ENCODE data around the gene FAM118B. TPM values are rescaled to one million over a fixed set of nuclear protein-coding genes. Genes with fewer than 3 reads are reported as not detected.
"Not testable (repeated sequence)": the region's sequence is repeated elsewhere in the genome, so short reads cannot be mapped to it uniquely, and the experiment has no call there.

Gene FAM118B
- total and polyA plus RNA-seq, 2 experiments from 2014 or later, result 13.7 to 33.9 TPM

GRCh38 chr11:126232683-126233082 is 21.1 kb downstream of the FAM118B start:
- no peaks in the 10 kb centered on the region for H3K9me3 ChIP-seq (ENCODE audit: low read depth)
- no peak for DNase-seq (ENCODE audit: low read depth in 1 of 2, low spot score in 1 of 2)
- no peak overlapping the region for H3K4me3 ChIP-seq
- TF ChIP-seq CTCF (IDR thresholded peaks at IDR 0.05; ENCODE audit: low read depth, low read length), result no peak
- H3K36me3 ChIP-seq, result peaks cover 11% of the 10 kb centered on the region
- no peaks in the 10 kb centered on the region for H3K27me3 ChIP-seq
- H3K27ac ChIP-seq, result no peak overlapping the region
- H3K4me1 ChIP-seq (ENCODE audit: low read depth), result no peaks in the 10 kb centered on the region

GRCh38 chr11:126233391-126233790 is 21.8 kb downstream of the FAM118B start:
- no peaks in the 10 kb centered on the region for H3K9me3 ChIP-seq (ENCODE audit: low read depth)
- H3K4me1 ChIP-seq (ENCODE audit: low read depth), result no peaks in the 10 kb centered on the region
- H3K27me3 ChIP-seq, result no peaks in the 10 kb centered on the region
- no peak overlapping the region for H3K27ac ChIP-seq
- H3K4me3 ChIP-seq, result no peak overlapping the region
- no peak for DNase-seq (ENCODE audit: low read depth in 1 of 2, low spot score in 1 of 2)
- peaks cover 15% of the 10 kb centered on the region for H3K36me3 ChIP-seq
- TF ChIP-seq CTCF (IDR thresholded peaks at IDR 0.05; ENCODE audit: low read depth, low read length), result no peak

DNA sequence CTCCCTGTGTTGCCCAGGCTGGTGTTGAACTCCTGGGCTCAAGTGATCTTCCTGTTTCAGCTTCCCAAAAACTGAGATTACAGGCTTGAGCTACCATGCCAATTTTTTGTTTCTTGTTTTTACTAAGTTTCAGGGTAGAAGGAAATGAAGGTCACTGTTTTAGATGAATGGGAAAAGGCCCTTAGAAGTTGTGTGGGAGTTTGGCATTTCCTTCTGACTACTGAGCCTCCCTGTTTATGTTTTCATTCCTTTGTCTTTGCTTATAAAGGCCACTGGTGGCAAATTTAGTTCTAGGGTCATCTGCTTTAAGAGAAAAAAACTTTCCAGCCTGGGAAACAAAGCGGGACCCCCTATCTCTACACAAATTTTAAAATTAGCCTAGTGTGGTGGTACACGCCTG is 35.1 kb downstream of the FAM118B start:
- H3K27ac ChIP-seq, result no peak overlapping the region
- peaks cover 31% of the 10 kb centered on the region for H3K36me3 ChIP-seq
- TF ChIP-seq CTCF (IDR thresholded peaks at IDR 0.05; ENCODE audit: low read depth, low read length), result no peak

GRCh38 chr11:126253265-126253664 is 41.7 kb downstream of the FAM118B start:
- peaks cover 36% of the 10 kb centered on the region for H3K36me3 ChIP-seq
- H3K27ac ChIP-seq, result no peak overlapping the region
- H3K27me3 ChIP-seq, result no peaks in the 10 kb centered on the region
- no peaks in the 10 kb centered on the region for H3K4me1 ChIP-seq (ENCODE audit: low read depth)
- DNase-seq (ENCODE audit: low read depth in 1 of 2, low spot score in 1 of 2), result no peak
- H3K9me3 ChIP-seq (ENCODE audit: low read depth), result no peaks in the 10 kb centered on the region
- no peak overlapping the region for H3K4me3 ChIP-seq
- no peak for TF ChIP-seq CTCF (IDR thresholded peaks at IDR 0.05; ENCODE audit: low read depth, low read length)

More for the DNA sequence above, 35.1 kb downstream of the FAM118B start:
- DNase-seq (ENCODE audit: low read depth in 1 of 2, low spot score in 1 of 2), result peak in 1 of 2 donors; percentile 57
- Histone ChIP-seq H3K4me3 (no peak overlapping the region), H3K27me3 (no peaks in the 10 kb centered on the region), H3K4me1 (ENCODE audit: low read depth) (no peaks in the 10 kb centered on the region), H3K9me3 (ENCODE audit: low read depth) (no peaks in the 10 kb centered on the region)

- Histone ChIP-seq H3K9me3 (ENCODE audit: low read depth) (no peaks in the 10 kb centered on the region), H3K27me3 (no peaks in the 10 kb centered on the region), H3K4me1 (ENCODE audit: low read depth) (no peaks in the 10 kb centered on the region), H3K27ac (no peak overlapping the region), H3K4me3 (no peak overlapping the region), H3K36me3 (peaks cover 33% of the 10 kb centered on the region)
- TF ChIP-seq CTCF (IDR thresholded peaks at IDR 0.05; ENCODE audit: low read depth, low read length), result no peak
- no peak for DNase-seq (ENCODE audit: low read depth in 1 of 2, low spot score in 1 of 2)
These were observed 43.2 kb downstream of the FAM118B start for GRCh38 chr11:126254819-126255218.

DNA sequence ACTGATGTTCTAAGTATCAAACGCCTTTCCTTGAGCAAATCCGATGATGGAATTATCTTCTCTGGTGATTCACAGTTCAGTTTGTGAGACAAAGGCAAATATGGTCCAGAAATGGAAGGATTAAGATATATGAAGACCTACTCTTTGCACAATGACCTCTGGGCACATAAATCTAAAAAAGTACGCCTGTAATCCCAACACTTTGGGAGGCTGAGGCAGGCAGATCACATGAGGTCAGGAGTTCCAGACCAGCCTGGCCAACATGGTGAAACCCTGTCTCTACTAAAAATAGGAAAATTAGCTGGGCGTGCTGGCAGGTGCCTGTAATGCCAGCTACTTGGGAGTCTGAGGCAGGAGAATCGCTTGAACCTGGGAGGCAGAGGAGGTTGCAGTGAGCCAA is 43.9 kb downstream of the FAM118B start:
- not testable (repeated sequence) for H3K27me3 ChIP-seq; H3K27ac ChIP-seq; H3K4me3 ChIP-seq; DNase-seq (ENCODE audit: low read depth in 1 of 2, low spot score in 1 of 2); H3K4me1 ChIP-seq (ENCODE audit: low read depth); H3K9me3 ChIP-seq (ENCODE audit: low read depth)
- peaks cover 32% of the 10 kb centered on the region for H3K36me3 ChIP-seq

All from cardiac muscle cell (in vitro differentiated cells and primary cell).